NT2/D1 (cell line): ENCODE data around the gene TNFRSF11A.
A peak's percentile ranks its signal among the peaks of the same experiment; 100 is the strongest.

Source experiments
- DNase-seq: peaks from one replicate; pipeline ENCODE4 v3.0.0-alpha.2; 2011; ENCODE audit warnings: low read depth, low spot score
- H3K27me3 ChIP-seq: 2 replicates; pipeline ENCODE4 v1.6.0; 2011; ENCODE audit warnings: mild to moderate bottlenecking; ENCODE audit not compliant: insufficient read length, insufficient read depth
- H3K36me3 ChIP-seq: 2 replicates; pipeline ENCODE4 v1.6.1; 2011; ENCODE audit warnings: mild to moderate bottlenecking, low read length, mixed read lengths; ENCODE audit not compliant: insufficient read depth, insufficient read length
- H3K4me1 ChIP-seq: 2 replicates; pipeline ENCODE4 v1.5.1; 2011; ENCODE audit not compliant: insufficient read depth, insufficient read length
- H3K4me3 ChIP-seq: 2 replicates; pipeline ENCODE4 v1.5.1; 2011; ENCODE audit warnings: low read depth; ENCODE audit not compliant: insufficient read length
- H3K9ac ChIP-seq: 2 replicates; pipeline ENCODE4 v1.6.0; 2011; ENCODE audit warnings: low read depth; ENCODE audit not compliant: insufficient read length
- H3K9me3 ChIP-seq: 2 replicates; pipeline ENCODE4 v1.5.1; 2011; ENCODE audit warnings: mild to moderate bottlenecking, low read length; ENCODE audit not compliant: insufficient read depth
- SUZ12 ChIP-seq: IDR thresholded peaks from 2 replicates; pipeline ENCODE4 v1.6.1; 2011; ENCODE audit not compliant: insufficient read length, insufficient read depth; ENCODE audit errors: extremely low read depth
- YY1 ChIP-seq: IDR thresholded peaks from 2 replicates; pipeline ENCODE4 v1.6.1; 2011; ENCODE audit not compliant: insufficient read length, insufficient read depth
- ZNF274 ChIP-seq: IDR thresholded peaks from 2 replicates; pipeline ENCODE4 v1.6.1; 2011; ENCODE audit warnings: mild to moderate bottlenecking, low read depth, low read length

The TNFRSF11A gene

GRCh38 chr18:62324917-62325805 lies at the start of gene TNFRSF11A:
Gene TNFRSF11A (plus strand): TSS chr18:62325310. CDS start chr18:62325353, 43 bp downstream.
- Histone ChIP-seq H3K9ac (peak within 1 kb of the TSS; percentile 79), H3K9me3 (no peaks in the 10 kb centered on the region), H3K36me3 (no peaks in the 10 kb centered on the region), H3K4me3 (peak within 1 kb of the TSS; percentile 71), H3K4me1 (peaks cover 5% of the 10 kb centered on the region), H3K27me3 (peaks cover 33% of the 10 kb centered on the region)
- DNase-seq, result no peak
- TF ChIP-seq SUZ12 (no peak), YY1 (no peak), ZNF274 (no peak)

- TF ChIP-seq ZNF274, result no peak
- Histone ChIP-seq H3K9me3 (no peaks in the 10 kb centered on the region), H3K36me3 (peaks cover 16% of the 10 kb centered on the region), H3K4me3 (no peak overlapping the region), H3K9ac (no peak overlapping the region), H3K27me3 (no peaks in the 10 kb centered on the region), H3K4me1 (no peaks in the 10 kb centered on the region)
- DNase-seq, result no peak
Measured at GRCh38 chr18:62277045-62277444, 48.1 kb upstream of the TNFRSF11A start.

- no peaks in the 10 kb centered on the region for H3K9me3 ChIP-seq
- no peak overlapping the region for H3K4me3 ChIP-seq
- H3K36me3 ChIP-seq, result peaks cover 13% of the 10 kb centered on the region
- no peak for DNase-seq
- H3K9ac ChIP-seq, result no peak overlapping the region
- TF ChIP-seq YY1, result no peak
- no peak for TF ChIP-seq ZNF274
- no peak for TF ChIP-seq SUZ12
- no peaks in the 10 kb centered on the region for H3K4me1 ChIP-seq
- no peaks in the 10 kb centered on the region for H3K27me3 ChIP-seq
Measured at GRCh38 chr18:62279561-62279960, 45.5 kb upstream of the TNFRSF11A start.

GRCh38 chr18:62280058-62280457 lies 45.1 kb upstream of the TNFRSF11A start:
- no peak for DNase-seq
- no peak overlapping the region for H3K9ac ChIP-seq
- H3K4me1 ChIP-seq, result no peaks in the 10 kb centered on the region
- TF ChIP-seq YY1, result no peak
- no peak for TF ChIP-seq SUZ12
- TF ChIP-seq ZNF274, result no peak
- peaks cover 12% of the 10 kb centered on the region for H3K36me3 ChIP-seq
- no peaks in the 10 kb centered on the region for H3K9me3 ChIP-seq
- H3K27me3 ChIP-seq, result no peaks in the 10 kb centered on the region
- H3K4me3 ChIP-seq, result no peak overlapping the region

- Histone ChIP-seq H3K9ac (no peak overlapping the region), H3K4me3 (no peak overlapping the region), H3K4me1 (no peaks in the 10 kb centered on the region), H3K27me3 (no peaks in the 10 kb centered on the region), H3K9me3 (no peaks in the 10 kb centered on the region), H3K36me3 (peaks cover 17% of the 10 kb centered on the region)
- TF ChIP-seq ZNF274, result no peak
- TF ChIP-seq SUZ12, result no peak
- TF ChIP-seq YY1, result no peak
- DNase-seq, result no peak
Measured at GRCh38 chr18:62280786-62281185, 44.3 kb upstream of the TNFRSF11A start.

GRCh38 chr18:62281684-62282083 lies 43.4 kb upstream of the TNFRSF11A start:
- Histone ChIP-seq H3K4me3 (no peak overlapping the region), H3K36me3 (peaks cover 17% of the 10 kb centered on the region), H3K9ac (no peak overlapping the region), H3K9me3 (no peaks in the 10 kb centered on the region), H3K4me1 (no peaks in the 10 kb centered on the region), H3K27me3 (no peaks in the 10 kb centered on the region)
- no peak for DNase-seq
- no peak for TF ChIP-seq ZNF274
- no peak for TF ChIP-seq SUZ12
- TF ChIP-seq YY1, result no peak

GRCh38 chr18:62282188-62282629 lies 42.9 kb upstream of the TNFRSF11A start:
- TF ChIP-seq YY1 (no peak), ZNF274 (no peak), SUZ12 (no peak)
- Histone ChIP-seq H3K4me3 (no peak overlapping the region), H3K4me1 (no peaks in the 10 kb centered on the region), H3K27me3 (no peaks in the 10 kb centered on the region), H3K9ac (no peak overlapping the region), H3K36me3 (peaks cover 17% of the 10 kb centered on the region), H3K9me3 (no peaks in the 10 kb centered on the region)
- no peak for DNase-seq

- H3K27me3 ChIP-seq, result no peaks in the 10 kb centered on the region
- TF ChIP-seq ZNF274 (no peak), SUZ12 (no peak), YY1 (no peak)
- no peaks in the 10 kb centered on the region for H3K9me3 ChIP-seq
- DNase-seq, result no peak
- H3K9ac ChIP-seq, result no peak overlapping the region
- no peak overlapping the region for H3K4me3 ChIP-seq
- peaks cover 17% of the 10 kb centered on the region for H3K36me3 ChIP-seq
- H3K4me1 ChIP-seq, result no peaks in the 10 kb centered on the region
Measured at GRCh38 chr18:62284637-62285036, 40.5 kb upstream of the TNFRSF11A start.
